ENCODE measurements around the gene ARID3C. TPM values are rescaled to one million over a fixed set of nuclear protein-coding genes. Genes with fewer than 3 reads are reported as not detected.

ARID3C gene
- total and polyA plus RNA-seq, 10 of the 15 experiments (the other 5 are each of a cell fraction or from before 2014, with no cell fraction given) = not detected

GRCh38 chr9:34589636-34590380, 39.1 kb downstream of the ARID3C start, which contains the start of gene CNTFR (continued):
- TF ChIP-seq, protein P1, sequence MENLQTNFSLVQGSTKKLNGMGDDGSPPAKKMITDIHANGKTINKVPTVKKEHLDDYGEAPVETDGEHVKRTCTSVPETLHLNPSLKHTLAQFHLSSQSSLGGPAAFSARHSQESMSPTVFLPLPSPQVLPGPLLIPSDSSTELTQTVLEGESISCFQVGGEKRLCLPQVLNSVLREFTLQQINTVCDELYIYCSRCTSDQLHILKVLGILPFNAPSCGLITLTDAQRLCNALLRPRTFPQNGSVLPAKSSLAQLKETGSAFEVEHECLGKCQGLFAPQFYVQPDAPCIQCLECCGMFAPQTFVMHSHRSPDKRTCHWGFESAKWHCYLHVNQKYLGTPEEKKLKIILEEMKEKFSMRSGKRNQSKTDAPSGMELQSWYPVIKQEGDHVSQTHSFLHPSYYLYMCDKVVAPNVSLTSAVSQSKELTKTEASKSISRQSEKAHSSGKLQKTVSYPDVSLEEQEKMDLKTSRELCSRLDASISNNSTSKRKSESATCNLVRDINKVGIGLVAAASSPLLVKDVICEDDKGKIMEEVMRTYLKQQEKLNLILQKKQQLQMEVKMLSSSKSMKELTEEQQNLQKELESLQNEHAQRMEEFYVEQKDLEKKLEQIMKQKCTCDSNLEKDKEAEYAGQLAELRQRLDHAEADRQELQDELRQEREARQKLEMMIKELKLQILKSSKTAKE (IDR thresholded peaks at IDR 0.05; ENCODE audit: low read depth, poor library complexity, severe bottlenecking) = no peak
- TF ChIP-seq CBX3 (IDR thresholded peaks at IDR 0.05; ENCODE audit: borderline replicate concordance, low read depth) (no peak), IKZF1 (conservative IDR thresholded peaks at IDR 0.05) (no peak)

DNA sequence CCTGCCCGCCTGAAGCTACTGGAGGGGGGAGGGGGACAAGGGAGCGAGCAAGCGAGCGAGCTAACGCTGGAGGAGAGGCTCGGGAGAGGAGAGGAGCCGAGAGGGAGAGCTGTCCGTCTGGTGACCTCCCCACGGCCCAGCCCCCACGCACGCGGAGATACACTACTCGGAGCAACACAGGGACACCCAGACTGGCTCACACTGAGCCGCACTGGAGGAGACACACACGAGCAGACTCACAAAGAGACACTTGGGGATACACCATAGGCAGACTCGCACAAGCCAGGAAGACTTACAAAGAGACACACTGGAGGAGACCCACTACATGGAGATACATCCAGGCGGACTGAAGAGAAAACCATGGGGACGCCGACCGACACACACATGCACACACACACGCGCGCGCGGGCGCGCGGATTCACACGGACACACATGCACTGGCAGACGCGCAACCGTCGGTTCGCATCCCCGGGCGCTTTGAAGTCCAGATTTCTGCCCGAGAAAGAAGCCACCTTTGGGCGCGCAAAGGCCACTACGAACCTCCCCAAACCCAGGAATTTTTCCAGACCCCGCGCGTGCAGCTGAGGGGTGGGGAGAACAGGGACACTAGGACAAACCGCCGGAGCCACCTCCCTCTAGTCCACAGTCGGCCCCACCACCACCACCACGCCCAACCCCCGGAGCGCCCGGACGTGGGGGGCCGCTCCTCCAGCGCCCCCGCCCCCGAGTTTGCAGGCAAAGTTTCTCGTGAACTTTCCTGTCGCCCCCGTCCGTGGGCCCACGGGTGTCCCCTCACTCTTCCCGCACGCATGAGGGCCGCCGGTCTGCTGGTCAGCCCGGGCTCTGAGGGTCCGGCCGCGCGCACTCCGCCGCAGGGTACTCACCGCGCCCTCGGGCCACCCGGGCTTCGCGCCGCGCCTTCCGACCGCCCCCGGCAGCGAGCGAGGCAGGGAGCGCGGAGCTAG, 39.9 kb downstream of the ARID3C start:
- Histone ChIP-seq H2AFZ (ENCODE audit: control insufficient read depth, low read depth, low read length) (no peak overlapping the region), H3K4me2 (ENCODE audit: control insufficient read depth, insufficient read depth) (no peak overlapping the region), H3K4me1 (ENCODE audit: control insufficient read depth, insufficient read depth, low read length) (peaks cover 2% of the 10 kb centered on the region; the same call in 1 of the 2 replicates), H3K9ac (ENCODE audit: control insufficient read depth, insufficient read depth, low read length) (no peak overlapping the region), H3K27ac (ENCODE audit: control insufficient read depth, insufficient read depth) (no peak overlapping the region), H3K27me3 (replicated peaks in 1 of 2; ENCODE audit: control insufficient read depth in 2 of 2, insufficient read depth in 2 of 2, low read length in 1 of 2) (peaks cover 32 to 52% of the 10 kb centered on the region in 2 experiments), H3K9me3 (replicated peaks; ENCODE audit: control insufficient read depth, insufficient read depth, low read length) (no peaks in the 10 kb centered on the region), H3K4me3 (no peak overlapping the region), H3K79me2 (ENCODE audit: control insufficient read depth, insufficient read depth, low read length) (no peaks in the 10 kb centered on the region), H4K20me1 (ENCODE audit: control insufficient read depth, insufficient read depth) (peaks cover 18% of the 10 kb centered on the region), H3K36me3 (ENCODE audit: control insufficient read depth in 2 of 2, insufficient read depth in 2 of 2, low read length in 1 of 2) (no peaks in the 10 kb centered on the region)
- TF ChIP-seq HDAC6 (IDR thresholded peaks at IDR 0.05; ENCODE audit: unreplicated experiment) = peak; percentile 66
- no peak for TF ChIP-seq ZBED1 (IDR thresholded peaks at IDR 0.05; ENCODE audit: borderline replicate concordance)
- FAIRE-seq (no peak), ATAC-seq (no peak), DNase-seq (ENCODE audit: low read depth, low spot score) (no peak)
- SMC1A ChIA-PET (ENCODE audit: uncharacterized antibody, unreplicated experiment) = no interaction called here
- 26% methylated on average over 63 of the region's 86 CpGs for WGBS (ENCODE audit: insufficient coverage, insufficient replicate concordance, low lambda C conversion rate, missing lambda C conversion rate)
- in situ Hi-C loops (cut with MboI) (no loop called here), intact Hi-C loops (cut with micrococcal nuclease; ENCODE audit: unreplicated experiment) (no loop called here)
- RAD21 ChIA-PET (ENCODE audit: unreplicated experiment) = interaction anchor here (1.2 kb wide), 1 partner anchor 185 kb away, joined by 3 read pairs; no protein-coding TSS in a partner anchor
- CTCF ChIA-PET = interaction anchor here (1.0 kb wide), 1 partner anchor 183 kb away, joined by 3 read pairs; no protein-coding TSS in a partner anchor
- POLR2A ChIA-PET = no interaction called here
- BruUV-seq (replicated peaks) = no TSS peak
